CD14-positive monocyte (primary cell): Measurements from ENCODE around the gene SCMH1. TPM values are rescaled to one million over a fixed set of nuclear protein-coding genes. Genes with fewer than 3 reads are reported as not detected.

ENCODE experiments used
- DNase-seq, 3 donors: peaks; one replicate each; pipeline ENCODE4 v3.0.0-alpha.2; 2011 to 2022
- H2AFZ ChIP-seq: 2 replicates; pipeline ENCODE4 v1.6.0; 2012; ENCODE audit warnings: mild to moderate bottlenecking, low read depth, low read length, inconsistent platforms; ENCODE audit not compliant: insufficient read depth, poor library complexity, severe bottlenecking
- H3K27ac ChIP-seq, 2 donors: 1 replicate in 1 of 2; 2 replicates in 1 of 2; pipeline ENCODE4 v1.5.1; 2012 to 2013; ENCODE audit warnings: low read length in 2 of 2, control low read depth in 1 of 2, inconsistent platforms in 1 of 2, low read depth in 1 of 2, mild to moderate bottlenecking in 1 of 2
- H3K27me3 ChIP-seq, 2 donors: one replicate each; pipeline versions ENCODE4 v1.6.0 to v1.6.1; 2011 to 2013; ENCODE audit warnings: low read length in 2 of 2; ENCODE audit not compliant: control insufficient read depth in 2 of 2, insufficient read depth in 2 of 2
- H3K36me3 ChIP-seq, 2 donors: replicated peaks in 1 of 2; 1 replicate in 1 of 2; 2 replicates in 1 of 2; pipeline versions ENCODE4 v1.5.1 to v1.6.1; 2012 to 2013; ENCODE audit warnings: low read length in 2 of 2, control low read depth in 1 of 2, inconsistent platforms in 1 of 2, mild to moderate bottlenecking in 1 of 2; ENCODE audit not compliant: insufficient read depth in 2 of 2, control insufficient read depth in 1 of 2
- H3K4me1 ChIP-seq, 2 donors: 1 replicate in 1 of 2; 2 replicates in 1 of 2; pipeline versions ENCODE4 v1.5.1 to v1.6.1; 2012 to 2013; ENCODE audit warnings: low read length in 2 of 2, control low read depth in 1 of 2, inconsistent platforms in 1 of 2, mild to moderate bottlenecking in 1 of 2, moderate library complexity in 1 of 2; ENCODE audit not compliant: insufficient read depth in 2 of 2, control insufficient read depth in 1 of 2
- H3K4me2 ChIP-seq: replicated peaks from 2 replicates; pipeline ENCODE3; 2012; ENCODE audit warnings: low read length, moderate library complexity, mild to moderate bottlenecking; ENCODE audit not compliant: poor library complexity, severe bottlenecking; ENCODE audit errors: extremely low read depth
- H3K4me3 ChIP-seq, 3 experiments: fragments of 200-600 bp in 1 of 3; sonication (generic) in 1 of 3; replicated peaks in 1 of 3; 1 replicate in 2 of 3; 2 replicates in 1 of 3; pipeline ENCODE4 v1.5.1; 2011 to 2013; ENCODE audit warnings: low read length in 3 of 3, mild to moderate bottlenecking in 3 of 3, control low read depth in 2 of 3, low read depth in 2 of 3, inconsistent platforms in 1 of 3, moderate library complexity in 1 of 3
- H3K79me2 ChIP-seq: 2 replicates; pipeline ENCODE4 v1.6.0; 2012; ENCODE audit warnings: mild to moderate bottlenecking, control low read depth, inconsistent platforms, low read length, moderate library complexity; ENCODE audit not compliant: insufficient read depth
- H3K9ac ChIP-seq: 2 replicates; pipeline ENCODE4 v1.6.0; 2017; ENCODE audit warnings: low read length, mild to moderate bottlenecking; ENCODE audit not compliant: insufficient read depth, poor library complexity, severe bottlenecking
- H3K9me3 ChIP-seq, 2 donors: replicated peaks in 1 of 2; 1 replicate in 1 of 2; 2 replicates in 1 of 2; pipeline versions ENCODE4 v1.5.1 to v1.6.1; 2012 to 2013; ENCODE audit warnings: low read length in 2 of 2, control low read depth in 1 of 2; ENCODE audit not compliant: control insufficient read depth in 1 of 2, insufficient read depth in 1 of 2
- H4K20me1 ChIP-seq: 2 replicates; pipeline ENCODE4 v1.6.0; 2012; ENCODE audit warnings: mild to moderate bottlenecking, low read length, control low read depth, moderate library complexity; ENCODE audit not compliant: insufficient read depth
- H3K27ac Mint-ChIP-seq, 7 donors: one replicate each; pipeline ENCODE4 v1.8.0; 2020; ENCODE audit warnings: mild to moderate bottlenecking in 7 of 7, mixed read lengths in 7 of 7, moderate library complexity in 6 of 7, inconsistent platforms in 2 of 7
- H3K27me3 Mint-ChIP-seq, 3 donors: one replicate each; pipeline ENCODE4 v1.8.0; 2021 to 2022; ENCODE audit warnings: low read depth in 3 of 3, mild to moderate bottlenecking in 3 of 3, mixed read lengths in 3 of 3, moderate library complexity in 3 of 3, inconsistent platforms in 1 of 3
- H3K36me3 Mint-ChIP-seq, 2 donors: one replicate each; pipeline ENCODE4 v1.8.0; 2020; ENCODE audit warnings: mixed read lengths in 2 of 2, inconsistent platforms in 1 of 2, mild to moderate bottlenecking in 1 of 2
- H3K4me1 Mint-ChIP-seq: one replicate; pipeline ENCODE4 v1.8.0; 2020; ENCODE audit warnings: mild to moderate bottlenecking, mixed read lengths
- H3K4me3 Mint-ChIP-seq, 2 donors: one replicate each; pipeline ENCODE4 v1.8.0; 2020; ENCODE audit warnings: mild to moderate bottlenecking in 2 of 2, mixed read lengths in 2 of 2, moderate library complexity in 1 of 2
- H3K9me3 Mint-ChIP-seq, 7 donors: one replicate each; pipeline ENCODE4 v1.8.0; 2020 to 2022; ENCODE audit warnings: mixed read lengths in 7 of 7, mild to moderate bottlenecking in 6 of 7, moderate library complexity in 6 of 7, inconsistent platforms in 2 of 7
- WGBS: methylation state at CpG from one replicate; pipeline ENCODE4 v1.1.5; 2013; ENCODE audit warnings: missing lambda C conversion rate; ENCODE audit not compliant: insufficient coverage; 5-methylcytosine and 5-hydroxymethylcytosine counted together
- intact Hi-C, 2 donors: fragments of 100-400 bp; cut with micrococcal nuclease; formaldehyde crosslinking; loops; one replicate each; pipeline versions ENCODE4 v1.15.0 to v1.15.1; 2023
- polyA plus RNA-seq, 3 donors: library from polyadenylated mRNA; depleted of rRNA in 1 of 3; unstranded in 2 of 3; stranded (reverse) in 1 of 3; fragments of 300-500 nt in 2 of 3; fragments of >200 nt in 1 of 3; fragmentation: Illumina TruSeq in 2 of 3; gene quantifications; 1 replicate in 2 of 3; 2 replicates in 1 of 3; pipeline ENCODE4 v1.2.3, GENCODE V29; 2012 to 2021
- TF ChIP-seq, protein P1 (sequence below): fragments of 200-600 bp; IDR thresholded peaks from one replicate; pipeline ENCODE4 v1.8.0; 2022; ENCODE audit warnings: antibody characterized with exemption, mild to moderate bottlenecking

The SCMH1 gene
- polyA plus RNA-seq, 3 donors, result 0.66 to 12.7 (median 0.74) TPM

DNA sequence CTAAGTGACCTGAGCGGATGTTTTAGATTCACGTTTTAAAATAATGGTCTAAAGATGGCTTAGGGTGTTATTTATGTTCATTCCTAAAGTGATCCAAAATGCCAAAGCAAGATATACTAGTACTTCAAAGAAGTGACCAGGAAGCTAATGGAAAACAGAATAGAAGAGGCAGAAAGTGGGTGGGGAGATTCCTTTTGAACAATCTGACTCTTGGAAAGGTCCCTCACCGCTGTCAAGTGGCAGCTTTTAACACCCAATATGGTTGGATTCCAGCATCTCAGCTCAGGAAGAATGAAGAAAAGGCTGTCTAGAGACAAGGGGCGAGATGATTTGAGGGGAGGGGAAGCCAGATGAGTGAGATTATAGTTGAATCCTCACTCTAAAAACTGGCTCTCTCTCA is 90.3 kb downstream of the SCMH1 start:
- Histone ChIP-seq H3K36me3 (peaks cover 0 to 21% of the 10 kb centered on the region in 2 donors), H3K79me2 (no peaks in the 10 kb centered on the region), H3K27me3 (no peaks in the 10 kb centered on the region), H4K20me1 (no peaks in the 10 kb centered on the region), H2AFZ (no peak overlapping the region), H3K4me3 (no peak overlapping the region), H3K4me2 (no peak overlapping the region), H3K4me1 (no peaks in the 10 kb centered on the region), H3K27ac (no peak overlapping the region), H3K9me3 (no peaks in the 10 kb centered on the region), H3K9ac (no peak overlapping the region)
- Mint-ChIP-seq H3K36me3 (peaks cover 26 to 33% of the 10 kb centered on the region in 2 donors), H3K9me3 (peaks cover 0 to 2% (median 0%) of the 10 kb centered on the region in 7 donors), H3K4me1 (no peaks in the 10 kb centered on the region), H3K4me3 (no peak overlapping the region), H3K27me3 (peaks cover 0 to 1% (median 0%) of the 10 kb centered on the region in 3 donors), H3K27ac (no peak overlapping the region)
- intact Hi-C loops, result no loop called here
- WGBS, result no CpG with 5 or more reads among the region's 4 CpGs
- no peak for DNase-seq
- TF ChIP-seq, protein P1, sequence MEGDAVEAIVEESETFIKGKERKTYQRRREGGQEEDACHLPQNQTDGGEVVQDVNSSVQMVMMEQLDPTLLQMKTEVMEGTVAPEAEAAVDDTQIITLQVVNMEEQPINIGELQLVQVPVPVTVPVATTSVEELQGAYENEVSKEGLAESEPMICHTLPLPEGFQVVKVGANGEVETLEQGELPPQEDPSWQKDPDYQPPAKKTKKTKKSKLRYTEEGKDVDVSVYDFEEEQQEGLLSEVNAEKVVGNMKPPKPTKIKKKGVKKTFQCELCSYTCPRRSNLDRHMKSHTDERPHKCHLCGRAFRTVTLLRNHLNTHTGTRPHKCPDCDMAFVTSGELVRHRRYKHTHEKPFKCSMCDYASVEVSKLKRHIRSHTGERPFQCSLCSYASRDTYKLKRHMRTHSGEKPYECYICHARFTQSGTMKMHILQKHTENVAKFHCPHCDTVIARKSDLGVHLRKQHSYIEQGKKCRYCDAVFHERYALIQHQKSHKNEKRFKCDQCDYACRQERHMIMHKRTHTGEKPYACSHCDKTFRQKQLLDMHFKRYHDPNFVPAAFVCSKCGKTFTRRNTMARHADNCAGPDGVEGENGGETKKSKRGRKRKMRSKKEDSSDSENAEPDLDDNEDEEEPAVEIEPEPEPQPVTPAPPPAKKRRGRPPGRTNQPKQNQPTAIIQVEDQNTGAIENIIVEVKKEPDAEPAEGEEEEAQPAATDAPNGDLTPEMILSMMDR, result no peak

GRCh38 chr1:41149570-41149969 is 92.5 kb downstream of the SCMH1 start:
- H3K27me3 ChIP-seq, result no peaks in the 10 kb centered on the region
- no peak overlapping the region for H3K9ac ChIP-seq
- no peak overlapping the region for H3K4me2 ChIP-seq
- peaks cover 0 to 1% (median 0%) of the 10 kb centered on the region in 3 donors for H3K27me3 Mint-ChIP-seq
- no CpG with 5 or more reads among the region's 2 CpGs for WGBS
- intact Hi-C loops, result no loop called here
- H3K4me3 Mint-ChIP-seq, result no peak overlapping the region
- H3K9me3 ChIP-seq, result no peaks in the 10 kb centered on the region
- TF ChIP-seq, protein P1, result no peak
- peaks cover 0 to 2% (median 0%) of the 10 kb centered on the region in 7 donors for H3K9me3 Mint-ChIP-seq
- peaks cover 23 to 36% of the 10 kb centered on the region in 2 donors for H3K36me3 Mint-ChIP-seq
- H3K4me1 Mint-ChIP-seq, result no peaks in the 10 kb centered on the region
- no peaks in the 10 kb centered on the region for H3K4me1 ChIP-seq
- H2AFZ ChIP-seq, result no peak overlapping the region
- no peak overlapping the region for H3K27ac ChIP-seq
- DNase-seq, result no peak
- H3K79me2 ChIP-seq, result no peaks in the 10 kb centered on the region
- no peak overlapping the region for H3K27ac Mint-ChIP-seq
- no peak overlapping the region for H3K4me3 ChIP-seq
- no peaks in the 10 kb centered on the region for H4K20me1 ChIP-seq
- H3K36me3 ChIP-seq, result peaks cover 0 to 21% of the 10 kb centered on the region in 2 donors
